ENCODE results near the gene CLDND1. TPM values are rescaled to one million over a fixed set of nuclear protein-coding genes. Genes with fewer than 3 reads are reported as not detected.

Gene CLDND1
- polyA plus RNA-seq, 1 experiment: 73.8 TPM

GRCh38 chr3:98532275-98532637 is 9.6 kb upstream of the CLDND1 start:
- POLR2A ChIA-PET: no interaction called here

GRCh38 chr3:98531622-98532274 is 9.0 kb upstream of the CLDND1 start, which contains the start of gene GPR15:
Gene GPR15, plus strand, starts transcription at chr3:98531978. Its CDS starts 56 bp downstream, at chr3:98532034.
- POLR2A ChIA-PET: no interaction called here
- Histone ChIP-seq H3K36me3 (ENCODE audit: control insufficient read depth, insufficient read depth, low read length) (no peaks in the 10 kb centered on the region), H3K4me3 (ENCODE audit: low read depth, low read length) (no peak within 1 kb of the TSS), H3K27me3 (ENCODE audit: control insufficient read depth, insufficient read depth, low read length) (peaks cover 7% of the 10 kb centered on the region)
- no peak for TF ChIP-seq CTCF (IDR thresholded peaks at IDR 0.05; ENCODE audit: insufficient read depth, low read depth, low read length)
- CTCF ChIA-PET: no interaction called here
- no peak for DNase-seq (ENCODE audit: low read depth)

More at GRCh38 chr3:98532275-98532637, 9.6 kb upstream of the CLDND1 start:
- no peaks in the 10 kb centered on the region for H3K36me3 ChIP-seq (ENCODE audit: control insufficient read depth, insufficient read depth, low read length)
- no peak for TF ChIP-seq CTCF (IDR thresholded peaks at IDR 0.05; ENCODE audit: insufficient read depth, low read depth, low read length)
- H3K27me3 ChIP-seq (ENCODE audit: control insufficient read depth, insufficient read depth, low read length): peaks cover 7% of the 10 kb centered on the region
- H3K4me3 ChIP-seq (ENCODE audit: low read depth, low read length): no peak overlapping the region
- CTCF ChIA-PET: no interaction called here
- no peak for DNase-seq (ENCODE audit: low read depth)

DNA sequence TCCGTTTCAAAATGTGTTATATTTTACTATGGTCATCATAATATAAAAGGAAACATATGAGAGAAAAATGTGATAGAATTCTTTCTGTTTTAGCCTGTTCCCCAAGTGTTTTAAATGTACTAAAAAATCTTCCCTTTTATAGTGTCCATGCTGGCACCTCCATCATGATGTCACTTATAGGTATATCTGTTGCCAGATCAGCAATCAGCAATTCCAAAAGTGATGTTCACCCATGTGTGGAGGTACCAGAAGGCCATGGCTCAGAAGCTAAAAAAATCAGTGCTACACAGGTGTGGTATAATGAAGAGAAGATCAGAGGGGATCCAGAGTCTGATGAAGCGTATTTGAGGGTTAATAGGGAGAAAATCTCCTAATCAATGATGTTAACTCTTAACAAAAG is 8.0 kb upstream of the CLDND1 start:
- ChIA-PET CTCF (interaction anchor here (1.0 kb wide), 1 partner anchor 11 kb away, joined by 3 read pairs; no protein-coding TSS in a partner anchor), POLR2A (no interaction called here)
- Histone ChIP-seq H3K36me3 (ENCODE audit: control insufficient read depth, insufficient read depth, low read length) (no peaks in the 10 kb centered on the region), H3K4me3 (ENCODE audit: low read depth, low read length) (no peak overlapping the region), H3K27me3 (ENCODE audit: control insufficient read depth, insufficient read depth, low read length) (peaks cover 7% of the 10 kb centered on the region)
- TF ChIP-seq CTCF (IDR thresholded peaks at IDR 0.05; ENCODE audit: insufficient read depth, low read depth, low read length): no peak
- DNase-seq (ENCODE audit: low read depth): no peak

GRCh38 chr3:98529856-98530459 is 7.3 kb upstream of the CLDND1 start:
- ChIA-PET POLR2A (no interaction called here), CTCF (interaction anchor here (1.0 kb wide), 1 partner anchor 11 kb away, joined by 3 read pairs; no protein-coding TSS in a partner anchor)
- no peak overlapping the region for H3K4me3 ChIP-seq (ENCODE audit: low read depth, low read length)
- H3K36me3 ChIP-seq (ENCODE audit: control insufficient read depth, insufficient read depth, low read length): no peaks in the 10 kb centered on the region
- TF ChIP-seq CTCF (IDR thresholded peaks at IDR 0.05; ENCODE audit: insufficient read depth, low read depth, low read length): no peak
- no peak for DNase-seq (ENCODE audit: low read depth)
- H3K27me3 ChIP-seq (ENCODE audit: control insufficient read depth, insufficient read depth, low read length): peaks cover 7% of the 10 kb centered on the region

DNA sequence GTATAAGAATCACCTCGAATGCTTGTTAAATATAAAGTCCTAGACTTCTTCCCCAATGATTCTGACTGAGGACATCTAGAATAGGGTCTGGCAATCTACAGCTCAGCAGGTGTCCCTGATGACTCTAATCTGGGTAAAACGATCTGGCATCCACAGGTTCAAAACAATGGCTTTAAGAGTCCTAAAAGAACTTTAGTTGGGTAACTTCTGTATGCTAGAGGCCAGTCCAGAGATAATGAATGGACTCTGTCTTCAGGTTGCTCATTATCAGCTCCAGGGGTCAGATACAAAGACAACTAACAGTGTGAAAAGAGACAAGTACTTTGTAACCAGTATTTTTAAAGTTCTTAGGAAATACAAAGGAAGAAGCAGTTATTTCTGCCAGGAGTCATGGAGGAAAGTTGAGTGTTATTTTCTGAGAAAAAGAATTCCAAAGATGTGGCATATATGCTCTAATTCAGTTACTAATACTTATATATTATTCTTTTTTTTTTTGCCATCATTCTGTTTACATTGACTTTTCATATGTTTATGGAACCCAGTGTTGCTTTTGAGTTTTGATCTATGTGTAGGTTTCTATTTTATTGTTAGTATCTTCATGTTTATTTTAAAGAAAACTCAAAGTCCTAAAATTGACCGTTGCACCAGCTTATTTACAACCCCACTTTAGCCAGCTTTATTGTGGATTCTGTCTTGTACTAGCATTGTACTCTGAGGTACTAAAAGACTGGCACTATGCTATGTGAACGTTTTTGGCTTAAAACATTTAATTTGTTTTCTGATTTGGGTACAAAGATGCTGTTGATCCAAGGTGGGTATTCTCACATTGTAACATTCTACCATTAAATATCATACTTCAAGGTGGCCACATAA is 6.0 kb upstream of the CLDND1 start:
- no peak for DNase-seq (ENCODE audit: low read depth)
- ChIA-PET POLR2A (no interaction called here), CTCF (no interaction called here)
- no peaks in the 10 kb centered on the region for H3K36me3 ChIP-seq (ENCODE audit: control insufficient read depth, insufficient read depth, low read length)
- H3K27me3 ChIP-seq (ENCODE audit: control insufficient read depth, insufficient read depth, low read length): peaks cover 7% of the 10 kb centered on the region
- H3K4me3 ChIP-seq (ENCODE audit: low read depth, low read length): no peak overlapping the region
- TF ChIP-seq CTCF (IDR thresholded peaks at IDR 0.05; ENCODE audit: insufficient read depth, low read depth, low read length): no peak

All from BJ (cell line).